OCI-LY7 (cell line): ENCODE measurements around the gene UNC50. TPM values are rescaled to one million over a fixed set of nuclear protein-coding genes. Genes with fewer than 3 reads are reported as not detected.

ENCODE experiments used
- BruUV-seq: library from RNA; stranded (reverse); fragments of 400-500 nt; replicated peaks from 2 replicates; lab custom pipeline; 2021; lab: Mats Ljungman, UMichigan
- CTCF ChIA-PET: fragments of 300-600 bp; sonication (Branson Sonifier 250); formaldehyde crosslinking; loops from one replicate; lab custom pipeline; 2022; ENCODE audit warnings: antibody characterized with exemption; ENCODE audit not compliant: unreplicated experiment; lab: Charles Lee
- POLR2A ChIA-PET: fragments of 300-600 bp; sonication (Branson Sonifier 250); formaldehyde crosslinking; loops from one replicate; lab custom pipeline; 2022; ENCODE audit warnings: antibody characterized with exemption; lab: Charles Lee
- DNase-seq: peaks from one replicate; pipeline ENCODE4 v3.0.0-alpha.2; 2015; ENCODE audit warnings: low spot score
- H2AFZ ChIP-seq: fragments of 200-600 bp; sonication (generic), shearing (Covaris generic); 2 replicates; pipeline ENCODE4 v1.6.1; 2014; ENCODE audit warnings: mild to moderate bottlenecking, antibody characterized with exemption, low read length, moderate library complexity
- H3K27ac ChIP-seq: fragments of 200-600 bp; sonication (generic); 2 replicates; pipeline ENCODE4 v1.5.1; 2014; ENCODE audit warnings: mixed run types, low read depth, mild to moderate bottlenecking, moderate library complexity, low read length, inconsistent platforms; ENCODE audit not compliant: poor library complexity, severe bottlenecking
- H3K36me3 ChIP-seq: fragments of 200-600 bp; sonication (generic); 2 replicates; pipeline ENCODE4 v1.6.1; 2014; ENCODE audit warnings: mild to moderate bottlenecking, antibody characterized with exemption, low read length, moderate library complexity, mixed read lengths; ENCODE audit not compliant: insufficient read depth
- H3K4me1 ChIP-seq: fragments of 200-600 bp; sonication (generic); 2 replicates; pipeline ENCODE4 v1.5.1; 2014; ENCODE audit warnings: mild to moderate bottlenecking, low read length; ENCODE audit not compliant: insufficient read depth, poor library complexity, severe bottlenecking
- H3K4me2 ChIP-seq: fragments of 200-600 bp; sonication (generic); 2 replicates; pipeline ENCODE4 v1.6.1; 2014; ENCODE audit warnings: mild to moderate bottlenecking, low read length
- H3K4me3 ChIP-seq: fragments of 200-600 bp; sonication (generic); 2 replicates; pipeline ENCODE4 v1.5.1; 2014; ENCODE audit warnings: mild to moderate bottlenecking, low read depth, low read length; ENCODE audit not compliant: poor library complexity, severe bottlenecking
- H3K79me2 ChIP-seq: fragments of 200-600 bp; sonication (generic); 2 replicates; pipeline ENCODE4 v1.6.1; 2016; ENCODE audit warnings: low read depth, mild to moderate bottlenecking, low read length, moderate library complexity, mixed read lengths; ENCODE audit not compliant: insufficient read depth
- H3K9me2 ChIP-seq: fragments of 200-600 bp; sonication (generic); 2 replicates; pipeline ENCODE4 v1.6.1; 2016; ENCODE audit warnings: mild to moderate bottlenecking, low read length, mixed read lengths; ENCODE audit not compliant: insufficient read depth
- H3K9me3 ChIP-seq: fragments of 200-600 bp; sonication (generic); 2 replicates; pipeline ENCODE4 v1.6.1; 2014; ENCODE audit warnings: mild to moderate bottlenecking, mixed run types, low read length, mixed read lengths
- H4K20me1 ChIP-seq: fragments of 200-600 bp; sonication (generic); 2 replicates; pipeline ENCODE4 v1.6.1; 2014; ENCODE audit warnings: mild to moderate bottlenecking, antibody characterized with exemption, low read length, moderate library complexity, mixed read lengths; ENCODE audit not compliant: insufficient read depth
- CTCF ChIP-seq: fragments of 200-600 bp; sonication (generic); conservative IDR thresholded peaks from 2 replicates; pipeline ENCODE4 v1.5.1; 2014; ENCODE audit warnings: mild to moderate bottlenecking, antibody characterized with exemption, low read length, moderate library complexity, mixed read lengths
- EZH2phosphoT487 ChIP-seq: fragments of 200-600 bp; sonication (generic); IDR thresholded peaks from 2 replicates; pipeline ENCODE4 v1.6.1; 2018; ENCODE audit warnings: low read depth, borderline replicate concordance, mild to moderate bottlenecking, mixed run types, antibody characterized with exemption, low read length, moderate library complexity, mixed read lengths
- intact Hi-C: fragments of 100-400 bp; cut with micrococcal nuclease; formaldehyde crosslinking; loops from one replicate; pipeline ENCODE4 v1.10.0; 2022; ENCODE audit not compliant: unreplicated experiment
- total RNA-seq, 2 experiments: library from RNA; depleted of rRNA in 1 of 2; stranded (reverse); fragments of >200 nt in 1 of 2; shearing (Covaris generic) in 1 of 2; gene quantifications; 2 replicates each; pipeline ENCODE4 v1.2.3, GENCODE V29; 2014 to 2022

The UNC50 gene
- total RNA-seq, 2 experiments from 2014 or later: 24.4 to 33.3 TPM

DNA sequence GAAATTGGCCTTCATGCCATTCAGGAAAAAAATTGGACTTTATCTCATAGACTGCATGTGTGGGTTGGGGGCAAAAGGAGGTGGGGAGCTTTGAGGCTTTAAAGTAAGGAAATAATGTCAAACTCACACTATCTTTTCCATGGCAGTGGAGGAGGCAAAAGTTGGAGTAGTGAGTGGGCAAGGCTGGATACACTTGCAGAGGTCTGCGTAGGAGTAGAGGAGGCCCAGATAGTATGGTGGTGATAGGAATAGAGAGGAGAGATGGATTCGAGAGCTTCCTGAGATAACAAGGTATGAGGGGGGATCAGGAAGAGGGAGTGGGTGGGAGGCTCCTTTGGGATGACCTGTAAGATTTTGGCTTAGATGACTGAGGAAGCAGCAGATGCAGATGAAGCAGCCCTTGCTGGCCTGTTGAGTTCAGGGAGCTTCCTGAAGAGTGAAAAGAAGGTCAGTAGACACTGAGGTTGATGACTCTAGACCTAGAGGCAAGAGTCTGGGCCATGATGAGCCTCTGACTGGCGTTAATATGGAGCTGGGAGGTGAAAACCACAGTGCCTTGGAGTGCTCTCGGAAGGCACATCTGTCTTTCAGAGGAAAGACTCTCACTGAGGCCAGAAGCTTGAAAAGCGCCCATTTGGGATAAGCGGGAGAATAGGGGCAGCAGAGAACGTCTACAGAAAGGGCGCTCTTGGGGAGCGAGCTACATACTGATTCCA, 5.8 kb downstream of the UNC50 start:
- Histone ChIP-seq H3K9me3 (no peaks in the 10 kb centered on the region), H3K4me3 (no peak overlapping the region), H3K79me2 (0 out of 2 replicates have a peak, but pooled peaks cover 8% of the 10 kb centered on the region), H3K36me3 (peaks cover 70% of the 10 kb centered on the region), H4K20me1 (no peaks in the 10 kb centered on the region), H3K4me1 (peaks cover 19% of the 10 kb centered on the region), H3K9me2 (no peaks in the 10 kb centered on the region), H2AFZ (no peak overlapping the region), H3K27ac (no peak overlapping the region), H3K4me2 (no peak overlapping the region)
- CTCF ChIA-PET: no interaction called here
- intact Hi-C loops: no loop called here
- no peak for DNase-seq
- POLR2A ChIA-PET: interaction anchor here (0.6 kb wide), 1 partner anchor 454 kb away, joined by 3 read pairs; no protein-coding TSS in a partner anchor
- TF ChIP-seq CTCF (no peak), EZH2phosphoT487 (no peak)
- BruUV-seq: no TSS peak

- DNase-seq: no peak
- ChIA-PET CTCF (no interaction called here), POLR2A (no interaction called here)
- intact Hi-C loops: no loop called here
- Histone ChIP-seq H3K27ac (no peak overlapping the region), H3K9me2 (no peaks in the 10 kb centered on the region), H2AFZ (no peak overlapping the region), H3K4me3 (no peak overlapping the region), H3K4me1 (peaks cover 7% of the 10 kb centered on the region), H3K4me2 (no peak overlapping the region), H4K20me1 (no peaks in the 10 kb centered on the region), H3K9me3 (no peaks in the 10 kb centered on the region), H3K36me3 (peaks cover 70% of the 10 kb centered on the region), H3K79me2 (0 out of 2 replicates have a peak, but pooled peaks cover 7% of the 10 kb centered on the region)
- BruUV-seq: no TSS peak
- 0 out of 2 replicates have a peak, but pooled peaks have one; percentile 22 for TF ChIP-seq CTCF
- TF ChIP-seq EZH2phosphoT487: no peak
These were observed 7.1 kb downstream of the UNC50 start for GRCh38 chr2:98615481-98615880.

- no peak overlapping the region for H3K27ac ChIP-seq
- H3K79me2 ChIP-seq: no peaks in the 10 kb centered on the region
- no peaks in the 10 kb centered on the region for H4K20me1 ChIP-seq
- peaks cover 2% of the 10 kb centered on the region for H3K4me1 ChIP-seq
- POLR2A ChIA-PET: interaction anchor here (1.6 kb wide), 1 partner anchor 8 kb away, joined by 4 read pairs; the partner anchor contains the start of gene UNC50
- H3K9me3 ChIP-seq: no peaks in the 10 kb centered on the region
- no peak overlapping the region for H2AFZ ChIP-seq
- CTCF ChIA-PET: no interaction called here
- no peak overlapping the region for H3K4me2 ChIP-seq
- DNase-seq: no peak
- intact Hi-C loops: no loop called here
- no TSS peak for BruUV-seq
- peaks cover 66% of the 10 kb centered on the region for H3K36me3 ChIP-seq
- no peak overlapping the region for H3K4me3 ChIP-seq
- no peak for TF ChIP-seq EZH2phosphoT487
- no peak for TF ChIP-seq CTCF
- no peaks in the 10 kb centered on the region for H3K9me2 ChIP-seq
These were observed 8.8 kb downstream of the UNC50 start for GRCh38 chr2:98617149-98617548.
